Gastrocnemius medialis (tissue), 4 donors: ENCODE data around the gene MDH2. TPM values are rescaled to one million over a fixed set of nuclear protein-coding genes. Genes with fewer than 3 reads are reported as not detected.
"Not testable (repeated sequence)": the region's sequence is repeated elsewhere in the genome, so short reads cannot be mapped to it uniquely, and the experiment has no call there.

ENCODE experiments used
- ATAC-seq, 2 donors: fragments of 150-250 bp; one replicate each; pipeline ENCODE4 v1.9.1; 2016
- DNase-seq, 2 donors: peaks; one replicate each; pipeline ENCODE4 v3.0.0-alpha.2; 2019
- H3K27ac ChIP-seq, 4 donors: fragments of 200-600 bp; sonication (generic); 1 replicate in 1 of 4; 2 replicates in 3 of 4; pipeline ENCODE4 v1.5.1; 2016 to 2018; ENCODE audit warnings: mild to moderate bottlenecking in 2 of 4, moderate library complexity in 1 of 4
- H3K27me3 ChIP-seq, 3 donors: fragments of 200-600 bp; sonication (generic) in 2 of 3; 1 replicate in 1 of 3; 2 replicates in 2 of 3; pipeline versions ENCODE4 v1.5.1 to v1.6.0; 2016 to 2019; ENCODE audit warnings: mild to moderate bottlenecking in 1 of 3, moderate library complexity in 1 of 3
- H3K36me3 ChIP-seq, 2 donors: fragments of 200-600 bp; sonication (generic) in 1 of 2; one replicate each; pipeline ENCODE4 v1.5.1; 2017 to 2018
- H3K4me1 ChIP-seq, 2 donors: fragments of 200-600 bp; sonication (generic) in 1 of 2; one replicate each; pipeline ENCODE4 v1.5.1; 2016 to 2017; ENCODE audit warnings: mild to moderate bottlenecking in 2 of 2
- H3K4me3 ChIP-seq, 4 donors: fragments of 200-600 bp; sonication (generic) in 3 of 4; 1 replicate in 1 of 4; 2 replicates in 3 of 4; pipeline ENCODE4 v1.5.1; 2016 to 2019; ENCODE audit warnings: mild to moderate bottlenecking in 2 of 4
- H3K9me3 ChIP-seq, 3 donors: fragments of 200-600 bp; sonication (generic) in 2 of 3; 1 replicate in 1 of 3; 2 replicates in 2 of 3; pipeline ENCODE4 v1.5.1; 2016 to 2019
- CTCF ChIP-seq, 5 experiments: fragments of 450-650 bp in 3 of 5; fragments of 200-600 bp in 2 of 5; sonication (generic) in 2 of 5; IDR thresholded peaks in 4 of 5; conservative IDR thresholded peaks in 1 of 5; 1 replicate in 4 of 5; 2 replicates in 1 of 5; pipeline ENCODE4 v1.5.1; 2016 to 2019; ENCODE audit warnings: antibody characterized with exemption in 5 of 5, mild to moderate bottlenecking in 3 of 5, moderate library complexity in 3 of 5
- POLR2A ChIP-seq, 2 donors: fragments of 450-650 bp; IDR thresholded peaks; one replicate each; pipeline ENCODE4 v1.6.1; 2017; ENCODE audit warnings: antibody characterized with exemption in 2 of 2, mild to moderate bottlenecking in 2 of 2, moderate library complexity in 2 of 2
- in situ Hi-C, 4 donors: fragments of 200-750 bp; cut with MboI; loops; one replicate each; pipeline versions ENCODE4 v1.15.0 to v1.8.0; 2017; ENCODE audit warnings: low sequenced_read_pairs in 4 of 4
- intact Hi-C: fragments of 100-400 bp; cut with DNase I; formaldehyde crosslinking; loops from one replicate; pipeline ENCODE4 v1.15.1; 2023; ENCODE audit warnings: low total_unique reads
- total RNA-seq, 4 donors: library from RNA; depleted of rRNA; stranded (reverse); fragments of >200 nt; gene quantifications; one replicate each; pipeline versions ENCODE4 v1.1.0 to v1.2.3, GENCODE V29; 2016

MDH2 gene
- total RNA-seq, 4 donors from 2014 or later: 236 to 344 (median 284) TPM

GRCh38 chr7:76016191-76016947 lies 31.5 kb upstream of the MDH2 start:
- Histone ChIP-seq H3K36me3 (peaks cover 0 to 6% of the 10 kb centered on the region in 2 donors), H3K4me1 (peaks cover 4 to 7% of the 10 kb centered on the region in 2 donors), H3K27me3 (no peaks in the 10 kb centered on the region), H3K4me3 (no peak overlapping the region), H3K27ac (no peak overlapping the region), H3K9me3 (no peaks in the 10 kb centered on the region)
- no peak for DNase-seq
- in situ Hi-C loops (loop anchor here in 1 of 4 donors (5.0 kb wide), 1 partner anchor 149 kb away; no protein-coding TSS in a partner anchor), intact Hi-C loops (no loop called here)
- no peak for ATAC-seq
- TF ChIP-seq POLR2A (IDR thresholded peaks at IDR 0.05): no peak
- no peak for TF ChIP-seq CTCF (IDR thresholded peaks at IDR 0.05 in 4 of 5, conservative IDR thresholded peaks at IDR 0.05 in 1 of 5)

GRCh38 chr7:76018520-76018919 lies 29.4 kb upstream of the MDH2 start:
- in situ Hi-C loops: loop anchor here in 1 of 4 donors (5.0 kb wide), 1 partner anchor 151 kb away; no protein-coding TSS in a partner anchor
- H3K9me3 ChIP-seq, H3K4me1 ChIP-seq, H3K4me3 ChIP-seq, intact Hi-C loops, DNase-seq, ATAC-seq, H3K27ac ChIP-seq, H3K27me3 ChIP-seq: not testable (repeated sequence)
- H3K36me3 ChIP-seq: peaks cover 0 to 11% of the 10 kb centered on the region in 2 donors

GRCh38 chr7:76020031-76020714 lies 27.7 kb upstream of the MDH2 start:
- peak; percentile 78 to 90 for ATAC-seq
- Histone ChIP-seq H3K4me3 (no peak overlapping the region), H3K4me1 (peaks cover 3 to 4% of the 10 kb centered on the region in 2 donors), H3K27ac (no peak overlapping the region), H3K36me3 (peaks cover 0 to 11% of the 10 kb centered on the region in 2 donors), H3K27me3 (no peaks in the 10 kb centered on the region), H3K9me3 (no peaks in the 10 kb centered on the region)
- intact Hi-C loops: loop anchor here (1.0 kb wide), 1 partner anchor 154 kb away; no protein-coding TSS in a partner anchor
- in situ Hi-C loops: loop anchor here in 3 of 4 donors (5.0 kb wide), 3 partner anchors 148 to 158 kb away; no protein-coding TSS in a partner anchor
- TF ChIP-seq POLR2A (IDR thresholded peaks at IDR 0.05) (no peak), CTCF (IDR thresholded peaks at IDR 0.05 in 4 of 5, conservative IDR thresholded peaks at IDR 0.05 in 1 of 5) (peak; percentile 80 to 95 (median 93))
- DNase-seq: peak; percentile 48 to 69

- TF ChIP-seq CTCF (IDR thresholded peaks at IDR 0.05 in 4 of 5, conservative IDR thresholded peaks at IDR 0.05 in 1 of 5) (no peak), POLR2A (IDR thresholded peaks at IDR 0.05) (no peak)
- peaks cover 0 to 11% of the 10 kb centered on the region in 2 donors for H3K36me3 ChIP-seq
- H3K27ac ChIP-seq: no peak overlapping the region
- no peak overlapping the region for H3K4me3 ChIP-seq
- ATAC-seq (no peak), DNase-seq (no peak)
- no peaks in the 10 kb centered on the region for H3K27me3 ChIP-seq
- in situ Hi-C loops: loop anchor here in 3 of 4 donors (5.0 kb wide), 3 partner anchors 150 to 160 kb away; no protein-coding TSS in a partner anchor
- intact Hi-C loops: no loop called here
- H3K4me1 ChIP-seq: peaks cover 3 to 4% of the 10 kb centered on the region in 2 donors
- no peaks in the 10 kb centered on the region for H3K9me3 ChIP-seq
Observed at GRCh38 chr7:76022026-76022780, 25.7 kb upstream of the MDH2 start.
